ACC112 (cell line): Measurements from ENCODE around the gene KDSR.

Experiments used
- H2AFZ ChIP-seq: fragments of 200-600 bp; sonication (generic); one replicate; pipeline ENCODE4 v1.6.0; 2017; ENCODE audit warnings: antibody characterized with exemption, low read length; ENCODE audit not compliant: unreplicated experiment
- H3K27ac ChIP-seq: fragments of 200-600 bp; sonication (generic); 2 replicates; pipeline ENCODE4 v1.5.1; 2014; ENCODE audit warnings: low read depth, mild to moderate bottlenecking, antibody characterized with exemption, low read length, moderate library complexity
- H3K27me3 ChIP-seq: fragments of 200-600 bp; sonication (generic); 2 replicates; pipeline ENCODE4 v1.6.1; 2014; ENCODE audit warnings: mild to moderate bottlenecking, antibody characterized with exemption, low read length, moderate library complexity, mixed read lengths; ENCODE audit not compliant: insufficient read depth
- H3K36me3 ChIP-seq: fragments of 200-600 bp; sonication (generic); 2 replicates; pipeline ENCODE4 v1.6.1; 2016; ENCODE audit warnings: mild to moderate bottlenecking, antibody characterized with exemption, low read length, moderate library complexity, mixed read lengths; ENCODE audit not compliant: insufficient read depth
- H3K4me1 ChIP-seq: fragments of 200-600 bp; sonication (generic); one replicate; pipeline ENCODE4 v1.6.1; 2016; ENCODE audit warnings: low read length, mixed read lengths; ENCODE audit not compliant: insufficient read depth, unreplicated experiment, control insufficient read depth
- H3K4me3 ChIP-seq: fragments of 200-600 bp; sonication (generic); 2 replicates; pipeline ENCODE4 v1.5.1; 2014; ENCODE audit warnings: mild to moderate bottlenecking, low read depth, low read length
- H3K79me2 ChIP-seq: fragments of 200-600 bp; sonication (generic); one replicate; pipeline ENCODE4 v1.6.0; 2016; ENCODE audit warnings: low read length; ENCODE audit not compliant: control insufficient read depth, unreplicated experiment, insufficient read depth

The KDSR gene

GRCh38 chr18:63283305-63284094 lies 83.5 kb downstream of the KDSR start:
- Histone ChIP-seq H3K79me2 (no peaks in the 10 kb centered on the region), H3K27me3 (peaks cover 21% of the 10 kb centered on the region), H3K4me3 (no peak overlapping the region), H3K36me3 (no peaks in the 10 kb centered on the region), H3K27ac (no peak overlapping the region), H2AFZ (no peak overlapping the region), H3K4me1 (no peaks in the 10 kb centered on the region)

- H2AFZ ChIP-seq: no peak overlapping the region
- H3K4me1 ChIP-seq: no peaks in the 10 kb centered on the region
- H3K27me3 ChIP-seq: peaks cover 18% of the 10 kb centered on the region
- H3K27ac ChIP-seq: no peak overlapping the region
- no peaks in the 10 kb centered on the region for H3K79me2 ChIP-seq
- no peaks in the 10 kb centered on the region for H3K36me3 ChIP-seq
- no peak overlapping the region for H3K4me3 ChIP-seq
Measured at GRCh38 chr18:63282793-63283192, 84.2 kb downstream of the KDSR start.
